GM18499 (cell line): Measurements from ENCODE around the gene GPR146.
"Not testable (repeated sequence)": the region's sequence is repeated elsewhere in the genome, so short reads cannot be mapped to it uniquely, and the experiment has no call there.

ENCODE experiments used
- ATAC-seq: cut with Tn5 transposase; IDR thresholded peaks from one replicate; pipeline ENCODE4 v1.9.1; 2021; ENCODE audit warnings: moderate number of reproducible peaks; ENCODE audit not compliant: insufficient read depth, unreplicated experiment

GPR146 gene, protein sequence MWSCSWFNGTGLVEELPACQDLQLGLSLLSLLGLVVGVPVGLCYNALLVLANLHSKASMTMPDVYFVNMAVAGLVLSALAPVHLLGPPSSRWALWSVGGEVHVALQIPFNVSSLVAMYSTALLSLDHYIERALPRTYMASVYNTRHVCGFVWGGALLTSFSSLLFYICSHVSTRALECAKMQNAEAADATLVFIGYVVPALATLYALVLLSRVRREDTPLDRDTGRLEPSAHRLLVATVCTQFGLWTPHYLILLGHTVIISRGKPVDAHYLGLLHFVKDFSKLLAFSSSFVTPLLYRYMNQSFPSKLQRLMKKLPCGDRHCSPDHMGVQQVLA

DNA sequence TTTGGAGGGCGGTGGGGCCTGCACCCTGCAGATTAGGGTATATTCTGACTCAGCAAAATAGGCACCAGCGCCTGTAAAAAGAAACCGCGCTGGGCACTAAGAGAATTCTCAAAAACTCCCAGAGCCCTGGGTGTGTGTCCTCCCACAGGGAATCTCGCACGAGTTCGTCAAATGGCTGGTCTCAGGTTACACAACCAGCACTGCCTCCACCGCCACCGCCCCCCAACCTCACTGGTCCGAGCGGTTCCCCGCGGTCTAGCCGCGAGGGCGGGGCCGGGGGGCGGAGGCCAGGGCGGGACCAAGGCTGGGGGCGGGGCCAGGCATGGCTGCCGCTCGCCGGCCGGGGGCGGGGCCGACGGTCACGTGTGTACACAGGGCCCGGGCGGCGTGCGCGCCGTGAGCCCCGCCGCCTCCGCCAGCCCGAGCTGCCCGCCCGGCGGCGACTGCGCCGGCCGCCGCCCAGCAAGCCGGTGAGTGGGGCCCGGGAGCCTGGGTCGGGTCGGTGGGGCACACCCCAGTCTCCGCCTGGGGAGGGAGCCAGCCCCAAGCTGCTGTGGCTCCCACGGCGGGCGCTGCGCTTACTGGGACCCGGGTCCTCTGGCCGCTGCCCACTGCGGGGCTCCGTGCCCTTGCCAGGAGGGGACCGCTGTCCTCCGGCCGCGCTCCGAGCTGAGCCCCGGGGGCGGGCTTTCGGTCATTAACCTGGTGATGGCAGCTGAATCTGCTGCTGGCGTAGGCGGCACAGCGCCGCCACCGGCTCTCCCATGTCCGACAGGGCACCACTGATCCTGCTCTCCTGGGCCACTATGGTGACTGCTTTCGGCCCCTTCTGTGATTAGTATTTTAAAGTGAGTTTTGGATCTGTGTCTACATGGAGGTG, at the start of gene GPR146:
TSS of gene GPR146 (plus strand) at position 358 of the 880 bp plus-strand sequence. CDS start 12,970 bp downstream, outside the sequence.
- peak; percentile 52 for ATAC-seq

DNA sequence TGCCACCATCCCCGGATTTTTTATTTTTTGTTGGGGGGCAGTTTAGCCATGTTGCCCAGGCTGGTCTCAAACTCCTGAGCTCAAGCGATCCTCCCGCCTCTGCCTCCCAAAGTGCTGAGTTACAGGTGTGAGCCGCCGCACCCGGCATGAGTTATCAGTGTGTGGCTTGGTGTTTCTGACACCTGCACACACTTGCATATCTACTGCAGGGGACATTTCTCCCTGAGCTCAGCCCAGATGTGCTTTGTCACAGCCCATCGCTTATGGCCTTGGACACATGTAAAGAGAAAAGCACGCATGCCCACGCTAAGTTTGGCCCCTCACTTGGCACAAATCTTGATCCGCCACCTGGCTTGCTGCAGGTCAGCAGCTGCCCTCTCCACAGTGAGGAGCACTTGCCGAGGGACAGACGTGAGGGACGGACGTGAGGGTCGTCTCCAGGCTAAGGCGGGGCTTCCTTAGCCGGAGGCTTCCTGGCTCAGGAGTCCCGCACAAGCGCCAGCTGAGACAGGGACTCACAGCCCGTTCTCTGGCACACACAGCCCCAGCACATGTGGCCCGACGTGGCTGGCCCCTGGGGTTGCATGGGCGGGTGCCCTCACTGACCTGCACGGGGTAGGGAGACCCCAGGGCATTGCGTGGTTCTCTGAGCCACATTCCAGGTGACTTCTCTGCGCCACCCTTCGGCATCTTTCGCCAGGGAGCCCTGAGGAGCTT, 49.6 kb upstream of the GPR146 start:
- no peak for ATAC-seq

DNA sequence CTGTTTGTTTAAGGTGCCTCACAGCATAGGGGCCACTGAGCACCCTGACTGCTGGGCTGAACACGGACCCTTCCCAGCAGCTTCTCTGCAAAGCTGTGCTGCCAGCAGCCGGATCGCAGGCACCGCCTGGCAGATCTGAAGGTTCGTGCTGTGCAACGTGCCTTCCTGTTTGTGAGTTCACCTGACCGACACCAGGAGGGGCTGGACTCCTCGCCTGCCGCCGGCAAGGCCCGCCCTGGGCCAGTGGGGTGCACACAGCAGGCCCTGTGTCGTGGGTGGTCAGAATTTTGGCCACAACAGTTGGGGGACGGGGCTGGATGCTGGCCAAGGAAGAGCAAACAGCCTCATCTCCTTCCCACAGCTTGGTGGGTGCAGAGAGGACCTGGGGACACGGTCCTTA, 48.8 kb upstream of the GPR146 start:
- no peak for ATAC-seq

DNA sequence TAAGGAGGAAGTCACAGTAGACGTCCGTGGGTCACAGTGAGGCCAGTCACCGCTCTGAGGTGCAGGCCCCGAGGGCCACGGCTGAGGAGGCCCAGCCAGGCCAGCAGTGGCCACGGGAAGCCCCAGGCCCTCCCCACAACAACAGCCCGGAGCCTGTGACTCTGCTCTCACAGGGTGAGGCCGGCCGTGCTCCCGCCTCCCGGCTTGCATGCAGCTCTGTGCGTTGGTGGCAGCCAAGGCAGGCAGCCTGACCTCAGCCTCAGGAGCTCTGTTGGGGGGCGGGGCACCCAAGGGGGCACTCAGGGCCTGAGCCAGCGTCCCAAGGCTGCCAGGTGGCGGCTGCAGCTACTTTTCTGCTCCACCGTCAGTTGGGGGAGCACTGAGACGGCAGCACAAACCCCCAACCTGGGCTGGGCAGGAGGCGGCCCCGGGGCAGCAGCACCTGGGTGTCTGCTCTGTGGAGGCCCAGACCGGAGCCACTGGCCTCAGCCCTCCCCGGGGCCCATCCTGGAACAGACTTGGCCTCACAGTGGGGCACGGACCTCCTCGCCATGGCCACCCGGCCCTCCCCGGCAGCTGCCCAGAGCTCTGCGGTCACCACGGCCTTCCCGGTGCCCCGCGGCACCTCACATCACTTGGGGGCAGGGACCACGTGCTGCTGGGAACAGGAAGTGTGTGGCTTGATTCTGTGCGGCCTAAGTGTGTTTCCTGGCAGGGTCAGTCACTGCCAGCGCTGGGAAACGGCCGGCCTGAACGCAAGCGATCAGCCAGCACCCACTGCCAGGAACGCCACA, 48.1 kb upstream of the GPR146 start:
- ATAC-seq = no peak

DNA sequence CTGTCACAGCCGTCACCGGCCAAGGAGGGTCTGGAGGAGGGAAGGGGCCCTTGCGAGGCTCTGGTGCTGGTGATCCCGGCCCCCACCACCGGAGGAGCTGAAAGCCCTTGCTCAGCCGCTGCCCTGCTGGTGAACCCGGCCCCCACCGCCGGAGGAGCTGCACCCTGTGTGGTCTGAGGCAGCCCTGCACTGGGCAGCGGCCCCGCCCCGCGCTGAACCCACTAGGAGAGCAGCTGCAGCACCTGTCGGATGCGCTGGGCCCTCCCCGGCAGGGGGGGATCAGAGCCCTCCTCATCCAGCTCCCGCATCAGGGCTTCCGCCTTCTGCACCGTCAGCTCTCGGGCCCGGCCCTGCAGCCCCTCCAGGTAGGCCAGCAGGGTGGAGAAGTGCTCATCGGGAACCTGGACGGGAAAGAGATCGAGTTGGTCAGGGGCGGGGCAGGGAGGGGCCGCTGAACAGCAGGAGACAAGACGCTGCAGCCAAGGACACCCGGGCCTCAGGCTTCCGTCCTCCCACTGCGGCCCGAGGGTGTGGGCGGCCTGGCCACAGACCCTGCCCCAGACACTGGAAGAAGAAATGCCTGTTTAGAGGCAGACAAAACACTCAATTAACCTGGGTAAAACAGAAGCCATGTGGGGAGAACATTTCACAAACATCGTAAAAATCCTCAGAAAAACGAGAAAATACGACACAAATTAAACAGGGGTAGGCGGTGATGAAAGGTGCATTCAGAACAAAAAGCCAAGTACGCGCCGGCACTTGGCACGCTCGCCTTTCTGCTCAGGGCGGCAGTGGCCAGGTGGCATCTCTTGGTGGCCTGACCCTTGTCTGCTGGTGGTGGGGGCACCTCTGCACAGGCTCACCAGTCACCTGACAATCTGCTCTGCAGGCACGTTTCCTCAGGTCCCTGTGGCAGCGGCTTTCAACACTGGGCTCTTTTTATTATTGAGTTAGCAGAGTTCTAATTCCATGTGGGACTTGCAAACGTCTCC, 46.6 kb upstream of the GPR146 start:
- no peak for ATAC-seq

DNA sequence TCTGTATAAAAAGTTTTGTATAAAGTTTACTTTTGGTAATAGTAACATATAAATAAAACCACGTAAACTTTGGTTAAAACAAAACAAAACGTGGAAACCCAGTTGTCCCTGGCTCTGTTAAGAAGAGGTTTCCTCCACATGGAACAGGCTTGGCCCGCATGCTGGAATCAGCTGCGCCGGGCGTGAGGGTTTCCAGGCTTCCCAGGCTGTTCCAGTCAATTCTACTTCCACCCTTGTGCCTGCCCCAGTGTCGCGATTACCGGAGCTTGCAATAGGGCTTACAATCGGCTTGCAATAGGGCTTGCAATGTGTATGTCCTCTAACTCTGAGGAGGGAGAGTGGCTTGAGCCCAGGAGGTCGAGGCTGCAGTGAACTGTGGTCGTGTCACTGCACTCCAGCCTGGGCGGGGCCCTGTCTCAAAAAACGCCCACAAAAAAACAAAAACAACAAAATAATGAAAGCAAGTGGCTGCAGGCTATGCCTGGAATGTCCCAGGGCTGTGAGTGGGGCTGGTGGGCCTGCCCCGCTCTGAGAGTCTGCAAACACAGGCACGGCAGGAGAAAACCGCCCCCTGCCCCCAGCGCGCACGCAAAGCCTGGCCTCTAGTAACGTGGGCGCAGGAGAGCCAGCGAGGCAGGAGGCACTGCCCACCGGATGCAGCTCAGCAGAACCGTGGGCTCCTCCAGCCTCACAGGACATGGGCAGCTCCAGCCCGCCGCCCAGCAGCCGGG, 45.0 kb upstream of the GPR146 start:
- ATAC-seq = no peak

DNA sequence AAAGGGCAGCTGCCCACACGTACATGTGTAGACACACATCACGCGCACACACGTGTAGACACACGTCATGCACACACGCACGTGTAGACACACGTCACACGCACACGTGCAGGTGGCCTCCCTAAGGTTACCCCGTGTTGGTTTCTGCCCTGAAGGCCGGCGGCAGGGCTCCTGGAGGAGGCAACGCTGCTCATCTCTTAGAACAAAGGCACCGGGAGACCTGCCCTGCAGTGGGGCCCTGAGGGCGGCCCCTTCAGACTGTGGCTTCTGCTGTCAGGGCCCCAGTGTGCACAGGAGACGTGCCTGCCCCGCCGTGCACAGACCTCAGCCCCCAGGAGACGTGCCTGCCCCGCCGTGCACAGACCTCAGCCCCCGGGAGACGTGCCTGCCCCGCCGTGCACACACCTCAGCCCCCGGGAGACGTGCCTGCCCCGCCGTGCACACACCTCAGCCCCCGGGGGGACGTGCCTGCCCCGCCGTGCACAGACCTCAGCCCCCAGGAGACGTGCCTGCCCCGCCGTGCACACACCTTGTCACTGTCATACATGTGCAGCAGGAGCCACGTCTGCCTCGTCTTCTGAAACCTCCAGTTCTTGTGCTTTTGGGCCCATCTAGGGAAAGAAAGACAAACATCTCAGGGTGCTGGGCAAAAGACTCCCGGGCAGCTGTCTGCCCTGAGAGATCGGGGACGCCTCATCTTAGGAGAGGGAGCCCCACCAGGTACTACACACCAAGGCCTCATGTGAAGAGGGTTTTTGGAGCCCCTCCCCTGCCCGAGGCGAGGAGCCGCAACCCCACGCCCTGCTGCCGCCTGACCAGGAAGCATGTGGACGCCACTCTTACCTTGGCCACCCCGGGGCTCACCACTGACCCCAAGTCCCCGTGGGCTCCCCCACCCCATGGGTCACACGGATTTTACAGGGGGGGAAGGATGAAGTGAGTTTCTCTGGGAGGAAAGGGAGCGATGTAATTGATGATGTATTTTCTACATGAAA, 44.1 kb upstream of the GPR146 start:
- ATAC-seq = no peak

DNA sequence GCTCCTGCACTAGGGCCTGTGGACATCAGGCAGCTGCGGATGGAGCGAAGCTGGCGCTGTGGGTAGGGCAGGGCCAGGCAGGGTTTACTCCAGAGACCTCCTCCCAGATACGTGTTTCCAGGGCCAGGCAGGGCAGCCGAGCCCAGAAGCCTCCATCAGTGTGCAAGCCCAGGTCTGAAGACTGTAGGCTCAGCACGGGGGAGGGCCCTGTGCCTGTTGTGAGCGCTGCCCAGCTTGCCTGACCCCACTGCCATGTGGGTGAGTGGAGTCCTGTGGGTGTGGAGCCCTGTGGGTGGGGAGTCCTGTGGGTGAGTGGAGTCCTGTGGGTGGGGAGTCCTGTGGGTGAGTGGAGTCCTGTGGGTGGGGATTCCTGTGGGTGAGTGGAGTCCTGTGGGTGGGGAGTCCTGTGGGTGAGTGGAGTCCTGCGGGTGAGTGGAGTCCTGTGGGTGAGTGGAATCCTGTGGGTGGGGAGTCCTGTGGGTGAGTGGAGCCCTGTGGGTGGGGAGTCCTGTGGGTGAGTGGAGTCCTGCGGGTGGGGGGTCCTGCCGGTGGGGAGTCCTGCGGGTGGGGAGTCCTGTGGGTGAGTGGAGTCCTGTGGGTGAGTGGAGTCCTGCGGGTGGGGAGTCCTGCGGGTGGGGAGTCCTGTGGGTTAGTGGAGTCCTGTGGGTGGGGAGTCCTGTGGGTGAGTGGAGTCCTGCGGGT, 43.1 kb upstream of the GPR146 start:
- ATAC-seq = not testable (repeated sequence)

DNA sequence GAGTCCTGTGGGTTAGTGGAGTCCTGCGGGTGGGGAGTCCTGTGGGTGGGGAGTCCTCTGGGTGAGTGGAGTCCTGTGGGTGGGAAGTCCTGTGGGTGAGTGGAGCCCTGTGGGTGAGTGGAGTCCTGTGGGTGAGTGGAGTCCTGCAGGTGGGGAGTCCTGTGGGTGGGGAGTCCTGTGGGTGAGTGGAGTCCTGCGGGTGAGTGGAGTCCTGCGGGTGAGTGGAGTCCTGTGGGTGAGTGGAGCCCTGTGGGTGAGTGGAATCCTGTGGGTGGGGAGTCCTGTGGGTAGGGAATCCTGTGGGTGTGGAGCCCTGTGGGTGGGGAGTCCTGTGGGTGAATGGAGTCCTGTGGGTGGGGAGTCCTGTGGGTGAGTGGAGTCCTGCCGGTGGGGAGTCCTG, 42.3 kb upstream of the GPR146 start:
- not testable (repeated sequence) for ATAC-seq

DNA sequence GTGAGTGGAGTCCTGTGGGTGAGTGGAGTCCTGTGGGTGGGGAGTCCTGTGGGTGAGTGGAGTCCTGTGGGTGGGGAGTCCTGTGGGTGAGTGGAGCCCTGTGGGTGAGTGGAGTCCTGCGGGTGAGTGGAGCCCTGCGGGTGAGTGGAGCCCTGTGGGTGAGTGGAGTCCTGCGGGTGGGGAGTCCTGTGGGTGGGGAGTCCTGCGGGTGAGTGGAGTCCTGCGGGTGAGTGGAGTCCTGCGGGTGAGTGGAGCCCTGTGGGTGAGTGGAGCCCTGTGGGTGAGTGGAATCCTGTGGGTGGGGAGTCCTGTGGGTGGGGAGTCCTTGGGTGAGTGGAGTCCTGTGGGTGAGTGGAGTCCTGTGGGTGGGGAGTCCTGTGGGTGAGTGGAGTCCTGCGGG, 41.9 kb upstream of the GPR146 start:
- ATAC-seq = not testable (repeated sequence)

DNA sequence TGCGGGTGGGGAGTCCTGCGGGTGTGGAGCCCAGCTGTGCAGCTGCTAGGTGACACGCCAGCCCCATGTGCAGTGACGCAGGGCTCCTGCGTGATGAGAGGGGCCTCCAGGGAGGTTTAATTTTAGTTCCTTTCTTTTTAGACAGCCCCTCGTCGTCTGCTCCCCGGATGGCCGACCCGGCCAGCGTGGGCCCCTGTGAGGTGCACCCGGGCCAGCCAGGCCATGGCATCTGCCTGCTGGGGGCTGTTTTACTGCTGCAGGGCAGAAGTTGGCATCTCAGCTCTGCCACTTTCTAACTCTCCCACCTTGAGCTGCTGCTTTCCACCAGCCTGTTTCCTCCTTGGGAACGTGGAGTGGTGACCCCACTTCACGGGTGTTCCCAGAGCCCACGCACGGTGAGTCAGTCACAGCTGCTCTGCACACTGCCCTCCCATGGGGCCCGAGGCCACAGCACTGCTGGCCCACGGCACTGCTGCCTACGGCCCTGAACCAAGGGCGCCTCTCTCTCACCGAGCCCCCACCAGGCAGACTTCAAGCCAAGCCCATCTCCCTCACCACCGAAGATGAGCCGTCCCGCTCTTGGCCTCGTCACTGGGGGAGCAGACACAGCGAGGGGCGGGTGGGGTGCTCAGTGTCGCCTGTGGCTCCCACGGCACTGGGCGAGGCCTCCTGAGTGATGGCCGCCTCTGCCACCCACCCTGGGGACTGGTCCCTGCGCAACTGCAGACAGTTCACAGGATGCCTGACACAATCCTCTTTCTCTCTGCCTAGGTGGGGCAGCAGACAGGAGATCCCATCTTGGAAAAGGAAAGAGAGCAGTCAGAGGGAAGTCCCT, 40.1 kb upstream of the GPR146 start:
- no peak for ATAC-seq

DNA sequence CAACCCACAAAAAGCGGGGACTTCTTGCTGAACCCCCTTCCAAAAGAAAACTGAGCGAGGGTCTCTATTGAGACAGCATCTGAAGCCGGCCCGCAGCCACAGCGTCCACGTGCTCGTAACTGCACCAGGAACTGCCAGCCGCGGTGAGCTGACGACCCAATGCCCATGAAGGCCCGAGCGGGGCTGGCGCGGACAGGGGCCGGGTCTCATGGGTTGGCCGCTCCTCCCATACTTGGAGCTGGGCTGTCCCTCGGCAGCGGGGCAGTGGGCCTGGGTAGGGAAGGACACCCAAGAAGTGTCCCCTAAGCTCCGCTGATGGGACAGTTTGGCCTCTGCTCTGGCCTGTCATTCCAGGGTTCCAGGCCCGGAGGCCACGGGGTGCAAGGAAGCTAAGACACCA, 39.0 kb upstream of the GPR146 start:
- no peak for ATAC-seq

DNA sequence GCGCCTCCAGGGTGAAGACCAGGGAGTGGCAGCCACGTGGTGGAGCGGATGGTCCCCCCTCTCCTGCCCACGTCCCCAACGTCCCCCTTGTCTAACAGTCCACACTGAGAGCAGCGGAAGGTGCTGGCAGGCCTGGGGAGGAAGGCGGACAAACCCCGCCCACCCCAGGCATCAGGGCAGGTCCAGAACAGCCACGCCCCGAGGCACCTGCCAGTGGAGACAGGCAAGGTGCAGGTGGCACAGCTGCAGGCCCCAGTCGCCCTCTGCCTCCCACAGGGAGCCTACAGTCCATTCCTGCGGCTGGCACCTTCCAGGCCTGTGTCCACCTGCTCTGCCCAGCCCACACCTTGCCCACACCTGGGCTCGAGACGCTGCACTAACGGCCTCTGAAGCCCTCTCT, 36.4 kb upstream of the GPR146 start:
- ATAC-seq = no peak

DNA sequence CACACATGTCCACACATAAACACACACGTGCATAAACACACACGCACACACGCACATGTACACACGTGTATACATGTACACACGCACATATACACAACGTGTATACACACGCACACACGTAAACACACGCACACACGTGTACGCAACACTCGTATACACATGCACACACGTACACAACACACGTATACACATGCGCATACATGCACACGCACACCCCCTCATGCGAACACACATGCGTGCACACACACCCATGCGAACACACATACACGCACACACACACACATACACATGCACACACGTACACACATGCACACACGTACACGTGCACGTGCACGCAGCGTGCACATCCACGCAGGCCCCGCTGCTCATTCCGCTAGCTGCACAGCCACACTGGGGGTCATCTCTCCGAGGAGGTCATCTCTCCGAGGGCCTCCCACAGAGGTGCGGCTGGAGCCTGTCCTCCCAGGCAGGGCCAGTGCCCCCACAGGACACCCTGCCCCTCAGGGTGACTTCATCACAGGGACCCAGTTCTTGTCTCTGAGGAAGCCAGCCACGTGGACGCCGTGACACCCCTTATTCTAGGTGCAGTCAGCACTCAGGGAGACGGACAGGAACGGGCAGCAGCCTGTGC, 35.5 kb upstream of the GPR146 start:
- ATAC-seq = no peak

DNA sequence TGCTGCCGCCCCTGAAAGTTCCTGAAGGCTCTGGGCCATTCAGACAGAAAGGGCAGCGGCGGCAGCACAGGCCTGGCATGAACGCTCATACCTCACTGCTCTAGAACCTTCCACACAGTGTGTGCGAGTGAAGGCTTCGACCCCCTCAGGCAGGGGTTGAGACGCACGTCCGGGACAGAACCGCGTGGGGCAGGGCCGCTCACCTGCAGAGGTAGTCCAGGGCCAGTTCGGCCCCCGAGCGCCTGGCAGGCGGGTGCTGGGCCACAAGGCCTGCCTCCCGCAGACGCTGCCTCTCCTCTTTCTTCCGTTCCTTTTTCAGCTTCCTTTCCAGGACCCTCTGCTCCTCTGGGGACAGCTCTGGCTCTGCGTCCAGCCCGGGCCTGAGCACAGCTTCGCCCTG, 34.6 kb upstream of the GPR146 start:
- no peak for ATAC-seq
